Glutamatergic neuron (in vitro differentiated cells): ENCODE measurements around the gene GPR156. TPM values are rescaled to one million over a fixed set of nuclear protein-coding genes. Genes with fewer than 3 reads are reported as not detected.
"Not testable (repeated sequence)": the region's sequence is repeated elsewhere in the genome, so short reads cannot be mapped to it uniquely, and the experiment has no call there.

Experiments
- DNase-seq: peaks from one replicate; pipeline ENCODE4 v3.0.0; 2022
- H3K27ac Mint-ChIP-seq: one replicate; pipeline ENCODE4 v1.8.0; 2020; ENCODE audit warnings: mild to moderate bottlenecking, mixed read lengths, inconsistent platforms; ENCODE audit not compliant: unreplicated experiment
- H3K27me3 Mint-ChIP-seq: one replicate; pipeline ENCODE4 v1.8.0; 2020; ENCODE audit warnings: mild to moderate bottlenecking, moderate library complexity, mixed read lengths, inconsistent platforms; ENCODE audit not compliant: unreplicated experiment
- H3K36me3 Mint-ChIP-seq: one replicate; pipeline ENCODE4 v1.8.0; 2020; ENCODE audit warnings: mild to moderate bottlenecking, mixed read lengths, inconsistent platforms; ENCODE audit not compliant: unreplicated experiment
- H3K4me1 Mint-ChIP-seq: one replicate; pipeline ENCODE4 v1.8.0; 2020; ENCODE audit warnings: mild to moderate bottlenecking, low read depth, mixed read lengths, inconsistent platforms; ENCODE audit not compliant: unreplicated experiment
- H3K4me3 Mint-ChIP-seq: one replicate; pipeline ENCODE4 v1.8.0; 2020; ENCODE audit warnings: mild to moderate bottlenecking, mixed read lengths, inconsistent platforms; ENCODE audit not compliant: unreplicated experiment
- H3K9me3 Mint-ChIP-seq: one replicate; pipeline ENCODE4 v1.8.0; 2020; ENCODE audit warnings: mild to moderate bottlenecking, moderate library complexity, mixed read lengths, inconsistent platforms; ENCODE audit not compliant: unreplicated experiment
- CTCF ChIP-seq: fragments of 200-600 bp; sonication (generic); IDR thresholded peaks from one replicate; pipeline ENCODE4 v1.5.0; 2021; ENCODE audit not compliant: partially characterized antibody, unreplicated experiment
- total RNA-seq: library from RNA; stranded (reverse); fragmentation: NEBNext Ultra II Directional; extraction: Animal tissue kit (Norgen Biotek cat#: 25700); gene quantifications from one replicate; pipeline ENCODE4 v1.2.1, GENCODE V29; 2021; ENCODE audit not compliant: unreplicated experiment

GPR156 gene
- total RNA-seq, 1 donor from 2014 or later: 0.83 TPM

- no peak for TF ChIP-seq CTCF
- Mint-ChIP-seq H3K27ac (no peak overlapping the region), H3K4me3 (no peak overlapping the region), H3K27me3 (no peaks in the 10 kb centered on the region), H3K4me1 (no peaks in the 10 kb centered on the region), H3K36me3 (peaks cover 12% of the 10 kb centered on the region), H3K9me3 (peaks cover 10% of the 10 kb centered on the region)
- DNase-seq: no peak
Observed at GRCh38 chr3:120160050-120160449, 125.0 kb downstream of the GPR156 start.

GRCh38 chr3:120157681-120158080, 127.3 kb downstream of the GPR156 start:
- Mint-ChIP-seq H3K4me3 (no peak overlapping the region), H3K27me3 (no peaks in the 10 kb centered on the region), H3K27ac (no peak overlapping the region), H3K4me1 (no peaks in the 10 kb centered on the region), H3K36me3 (peaks cover 18% of the 10 kb centered on the region), H3K9me3 (peaks cover 12% of the 10 kb centered on the region)
- TF ChIP-seq CTCF: no peak
- DNase-seq: no peak

GRCh38 chr3:120157113-120157512, 127.9 kb downstream of the GPR156 start:
- H3K9me3 Mint-ChIP-seq: peaks cover 12% of the 10 kb centered on the region
- peaks cover 18% of the 10 kb centered on the region for H3K36me3 Mint-ChIP-seq
- no peaks in the 10 kb centered on the region for H3K4me1 Mint-ChIP-seq
- no peak overlapping the region for H3K4me3 Mint-ChIP-seq
- H3K27ac Mint-ChIP-seq: no peak overlapping the region
- no peaks in the 10 kb centered on the region for H3K27me3 Mint-ChIP-seq
- DNase-seq: no peak
- no peak for TF ChIP-seq CTCF

GRCh38 chr3:120156699-120157098, 128.3 kb downstream of the GPR156 start:
- H3K4me1 Mint-ChIP-seq: no peaks in the 10 kb centered on the region
- no peak for DNase-seq
- peaks cover 18% of the 10 kb centered on the region for H3K36me3 Mint-ChIP-seq
- peaks cover 12% of the 10 kb centered on the region for H3K9me3 Mint-ChIP-seq
- no peak overlapping the region for H3K27ac Mint-ChIP-seq
- TF ChIP-seq CTCF: no peak
- H3K27me3 Mint-ChIP-seq: no peaks in the 10 kb centered on the region
- H3K4me3 Mint-ChIP-seq: no peak overlapping the region

- not testable (repeated sequence) for H3K4me1 Mint-ChIP-seq, H3K27ac Mint-ChIP-seq, H3K27me3 Mint-ChIP-seq, H3K4me3 Mint-ChIP-seq, DNase-seq
- Mint-ChIP-seq H3K9me3 (peaks cover 12% of the 10 kb centered on the region), H3K36me3 (peaks cover 18% of the 10 kb centered on the region)
Observed at GRCh38 chr3:120155694-120156093, 129.3 kb downstream of the GPR156 start.

GRCh38 chr3:120155108-120155507, 129.9 kb downstream of the GPR156 start:
- Mint-ChIP-seq H3K27me3 (no peaks in the 10 kb centered on the region), H3K36me3 (peaks cover 18% of the 10 kb centered on the region), H3K4me3 (no peak overlapping the region), H3K4me1 (no peaks in the 10 kb centered on the region), H3K27ac (no peak overlapping the region), H3K9me3 (peaks cover 12% of the 10 kb centered on the region)
- no peak for TF ChIP-seq CTCF
- DNase-seq: no peak
